Activated naive CD4-positive, alpha-beta T cell treated with anti-CD3 and anti-CD28 coated beads for 36 hours (primary cell): Measurements from ENCODE around the gene CWF19L2. TPM values are rescaled to one million over a fixed set of nuclear protein-coding genes. Genes with fewer than 3 reads are reported as not detected.
"Not testable (repeated sequence)": the region's sequence is repeated elsewhere in the genome, so short reads cannot be mapped to it uniquely, and the experiment has no call there.

Experiments
- CTCF ChIA-PET: fragments of 350-600 bp; sonication (Branson Sonifier 250); formaldehyde crosslinking; loops from one replicate; lab custom pipeline; 2021; ENCODE audit warnings: antibody characterized with exemption; lab: Charles Lee
- DNase-seq: peaks from one replicate; pipeline ENCODE4 v3.0.0-alpha.2; 2020
- H3K27ac Mint-ChIP-seq: one replicate; pipeline ENCODE4 v1.8.0; 2021; ENCODE audit warnings: mild to moderate bottlenecking, mixed read lengths
- H3K27me3 Mint-ChIP-seq: one replicate; pipeline ENCODE4 v1.8.0; 2021; ENCODE audit warnings: low read depth, mixed read lengths
- H3K36me3 Mint-ChIP-seq: one replicate; pipeline ENCODE4 v1.8.0; 2021; ENCODE audit warnings: low read depth, mixed read lengths
- H3K4me1 Mint-ChIP-seq: one replicate; pipeline ENCODE4 v1.8.0; 2021; ENCODE audit warnings: low read depth, mixed read lengths
- H3K4me3 Mint-ChIP-seq: one replicate; pipeline ENCODE4 v1.8.0; 2021; ENCODE audit warnings: mild to moderate bottlenecking, moderate library complexity, mixed read lengths
- H3K9me3 Mint-ChIP-seq: one replicate; pipeline ENCODE4 v1.8.0; 2021; ENCODE audit warnings: mixed read lengths
- intact Hi-C: fragments of 100-400 bp; cut with micrococcal nuclease; formaldehyde crosslinking; loops from one replicate; pipeline ENCODE4 v1.15.1; 2023
- total RNA-seq, 2 experiments: library from RNA; stranded (reverse); gene quantifications; one replicate each; pipeline ENCODE4 v1.2.3, GENCODE V29; 2021

Gene CWF19L2
- total RNA-seq = 10 to 100 TPM; 16.9 to 17.9 TPM

- Mint-ChIP-seq H3K27me3 (no peaks in the 10 kb centered on the region), H3K36me3 (peaks cover 1% of the 10 kb centered on the region), H3K27ac (peak within 1 kb of the TSS; percentile 90), H3K9me3 (no peaks in the 10 kb centered on the region), H3K4me3 (peak within 1 kb of the TSS; percentile 95), H3K4me1 (peaks cover 26% of the 10 kb centered on the region)
- CTCF ChIA-PET = interaction anchor here (1.2 to 1.4 kb wide), 3 partner anchors 27 to 91 kb away, joined by 3 to 7 read pairs (median 3); no protein-coding TSS in a partner anchor
- intact Hi-C loops = loop anchor here (1.0 to 10.0 kb wide), 10 partner anchors 27 to 1435 kb away; partner anchors contain the start of genes AASDHPPT, ALKBH8, C11orf65 and CUL5
- DNase-seq = peak; percentile 94
Observed at GRCh38 chr11:107457558-107458271, at the start of gene CWF19L2. CWF19L2 (minus strand) TSS chr11:107457825; CDS start chr11:107457816, 9 bp downstream.

GRCh38 chr11:107505647-107506225 lies 48.1 kb upstream of the CWF19L2 start:
- Mint-ChIP-seq H3K36me3 (peaks cover 54% of the 10 kb centered on the region), H3K27me3 (no peaks in the 10 kb centered on the region), H3K4me3 (no peak overlapping the region), H3K4me1 (no peaks in the 10 kb centered on the region), H3K9me3 (peaks cover 10% of the 10 kb centered on the region), H3K27ac (no peak overlapping the region)
- DNase-seq = no peak
- CTCF ChIA-PET = no interaction called here
- intact Hi-C loops = no loop called here

- CTCF ChIA-PET = no interaction called here
- Mint-ChIP-seq H3K27ac (no peak overlapping the region), H3K9me3 (peaks cover 10% of the 10 kb centered on the region), H3K4me3 (no peak overlapping the region), H3K36me3 (peaks cover 48% of the 10 kb centered on the region), H3K27me3 (no peaks in the 10 kb centered on the region), H3K4me1 (no peaks in the 10 kb centered on the region)
- intact Hi-C loops = no loop called here
- no peak for DNase-seq
Observed at GRCh38 chr11:107504981-107505380, 47.4 kb upstream of the CWF19L2 start.

DNA sequence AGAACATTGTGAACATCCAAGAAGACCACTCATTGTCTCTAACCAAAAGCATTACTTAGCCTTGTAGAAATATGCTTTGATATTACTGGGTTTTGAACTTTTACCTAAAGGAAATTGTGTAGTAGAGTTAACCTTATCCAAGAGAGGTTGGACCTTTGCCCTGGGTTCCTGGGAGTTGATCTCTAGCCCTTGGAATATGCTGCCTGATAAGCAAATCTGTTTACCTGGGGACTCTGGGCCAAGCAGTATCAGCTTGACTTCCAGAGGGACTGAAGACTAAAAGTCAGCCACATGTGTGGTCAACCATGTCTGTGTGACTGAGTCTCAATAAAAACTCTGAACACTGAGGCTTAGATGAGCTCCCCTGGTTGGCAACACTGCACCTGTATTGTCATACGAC lies 44.1 kb upstream of the CWF19L2 start:
- CTCF ChIA-PET = no interaction called here
- H3K9me3 Mint-ChIP-seq = peaks cover 10% of the 10 kb centered on the region
- H3K27ac Mint-ChIP-seq = no peak overlapping the region
- intact Hi-C loops = no loop called here
- H3K27me3 Mint-ChIP-seq = no peaks in the 10 kb centered on the region
- H3K4me1 Mint-ChIP-seq = no peaks in the 10 kb centered on the region
- H3K36me3 Mint-ChIP-seq = peaks cover 46% of the 10 kb centered on the region
- DNase-seq = no peak
- H3K4me3 Mint-ChIP-seq = no peak overlapping the region

DNA sequence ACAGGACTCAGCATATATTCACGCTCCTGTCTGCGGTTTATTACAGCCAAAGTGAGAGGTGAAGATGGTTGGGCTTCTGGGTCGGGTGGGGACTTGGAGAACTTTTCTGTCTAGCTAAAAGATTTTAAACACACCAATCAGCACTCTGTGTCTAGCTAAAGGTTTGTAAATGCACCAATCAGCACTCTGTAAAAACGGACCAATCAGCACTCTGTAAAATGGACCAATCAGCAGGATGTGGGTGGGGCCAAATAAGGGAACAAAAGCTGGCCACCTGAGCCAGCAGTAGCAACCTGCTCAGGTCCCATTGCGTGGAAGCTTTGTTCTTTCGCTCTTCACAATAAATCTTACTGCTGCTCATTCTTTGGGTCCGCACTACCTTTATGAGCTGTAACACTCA lies 39.7 kb upstream of the CWF19L2 start:
- H3K4me1 Mint-ChIP-seq, H3K4me3 Mint-ChIP-seq, H3K27ac Mint-ChIP-seq, CTCF ChIA-PET, H3K27me3 Mint-ChIP-seq, intact Hi-C loops, H3K9me3 Mint-ChIP-seq, DNase-seq: not testable (repeated sequence)
- peaks cover 12% of the 10 kb centered on the region for H3K36me3 Mint-ChIP-seq

GRCh38 chr11:107496011-107496410 lies 38.4 kb upstream of the CWF19L2 start:
- CTCF ChIA-PET = interaction anchor here (1.2 kb wide), 1 partner anchor 13 kb away, joined by 3 read pairs; no protein-coding TSS in a partner anchor
- Mint-ChIP-seq H3K4me1 (no peaks in the 10 kb centered on the region), H3K27ac (no peak overlapping the region), H3K27me3 (no peaks in the 10 kb centered on the region), H3K36me3 (peaks cover under 1% of the 10 kb centered on the region), H3K9me3 (no peaks in the 10 kb centered on the region), H3K4me3 (no peak overlapping the region)
- no peak for DNase-seq
- intact Hi-C loops = no loop called here

DNA sequence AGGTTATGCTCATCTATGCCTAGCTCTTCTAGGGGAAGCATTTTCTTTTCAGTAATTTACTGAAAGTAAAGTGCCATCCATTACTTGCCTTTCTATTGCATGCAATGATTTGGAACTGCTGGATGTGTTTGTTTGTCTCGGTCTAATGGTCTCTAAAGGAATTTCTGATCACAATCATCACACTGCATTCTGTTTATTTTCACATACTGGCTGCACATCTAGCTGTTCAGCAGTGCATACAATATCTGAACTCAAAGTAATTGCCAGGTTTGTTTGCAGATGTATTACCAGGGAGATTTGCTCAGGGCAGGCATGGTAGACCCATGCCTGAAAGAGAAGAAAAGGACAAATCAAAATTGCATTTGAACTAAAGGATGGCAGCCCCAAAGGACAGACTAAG lies 36.4 kb upstream of the CWF19L2 start:
- no peaks in the 10 kb centered on the region for H3K9me3 Mint-ChIP-seq
- intact Hi-C loops = no loop called here
- no peak overlapping the region for H3K27ac Mint-ChIP-seq
- CTCF ChIA-PET = no interaction called here
- H3K36me3 Mint-ChIP-seq = no peaks in the 10 kb centered on the region
- H3K4me3 Mint-ChIP-seq = no peak overlapping the region
- H3K27me3 Mint-ChIP-seq = no peaks in the 10 kb centered on the region
- no peak for DNase-seq
- no peaks in the 10 kb centered on the region for H3K4me1 Mint-ChIP-seq

GRCh38 chr11:107493117-107493516 lies 35.5 kb upstream of the CWF19L2 start:
- CTCF ChIA-PET = no interaction called here
- H3K27me3 Mint-ChIP-seq = no peaks in the 10 kb centered on the region
- no peak overlapping the region for H3K27ac Mint-ChIP-seq
- H3K9me3 Mint-ChIP-seq = no peaks in the 10 kb centered on the region
- no peaks in the 10 kb centered on the region for H3K4me1 Mint-ChIP-seq
- intact Hi-C loops = no loop called here
- DNase-seq = no peak
- no peak overlapping the region for H3K4me3 Mint-ChIP-seq
- no peaks in the 10 kb centered on the region for H3K36me3 Mint-ChIP-seq

DNA sequence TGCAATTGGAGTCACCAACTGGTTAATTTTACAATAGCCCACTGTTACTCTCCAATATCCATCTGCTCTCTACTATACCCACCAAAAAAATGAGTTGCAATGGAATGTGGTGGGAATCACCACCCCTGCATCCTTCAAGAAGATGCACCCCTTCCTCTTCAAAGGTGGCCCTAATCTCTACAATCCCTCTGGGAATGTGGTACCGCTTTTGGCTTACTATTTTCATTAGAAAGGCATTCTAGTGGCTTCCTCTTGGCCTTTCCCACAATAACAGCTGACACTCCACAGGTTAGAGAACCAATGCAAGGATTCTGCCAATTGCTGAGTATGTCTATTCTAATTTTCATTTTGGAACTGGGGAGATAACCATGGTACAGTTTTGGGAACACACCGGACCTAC lies 33.2 kb upstream of the CWF19L2 start:
- Mint-ChIP-seq H3K36me3 (no peaks in the 10 kb centered on the region), H3K27ac (no peak overlapping the region), H3K9me3 (no peaks in the 10 kb centered on the region), H3K27me3 (no peaks in the 10 kb centered on the region), H3K4me1 (no peaks in the 10 kb centered on the region), H3K4me3 (no peak overlapping the region)
- intact Hi-C loops = no loop called here
- CTCF ChIA-PET = no interaction called here
- no peak for DNase-seq

- Mint-ChIP-seq H3K9me3 (no peaks in the 10 kb centered on the region), H3K4me3 (no peak overlapping the region), H3K27ac (no peak overlapping the region), H3K27me3 (peaks cover 6% of the 10 kb centered on the region), H3K36me3 (no peaks in the 10 kb centered on the region), H3K4me1 (no peaks in the 10 kb centered on the region)
- DNase-seq = no peak
- CTCF ChIA-PET = no interaction called here
- intact Hi-C loops = no loop called here
Observed at GRCh38 chr11:107482234-107482633, 24.6 kb upstream of the CWF19L2 start.

DNA sequence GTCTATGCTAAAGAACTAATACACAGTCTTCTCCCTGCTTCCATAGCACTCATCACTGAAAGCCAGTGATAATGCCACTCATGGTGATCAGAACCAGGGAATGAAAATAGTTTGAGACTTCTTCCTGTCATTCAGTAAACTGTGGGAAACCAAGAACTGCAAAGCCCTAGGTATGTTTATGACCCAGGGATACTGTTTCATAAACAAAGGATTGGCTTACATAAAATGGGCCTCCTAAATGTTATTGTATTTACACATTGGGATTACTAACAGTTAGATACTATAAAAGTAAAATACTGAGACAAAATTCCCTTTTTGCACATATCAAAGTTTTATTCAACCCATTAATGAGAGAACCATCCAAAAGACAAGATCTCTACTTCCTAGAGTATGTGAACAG lies 21.3 kb upstream of the CWF19L2 start:
- Mint-ChIP-seq H3K9me3 (no peaks in the 10 kb centered on the region), H3K4me3 (no peak overlapping the region), H3K36me3 (no peaks in the 10 kb centered on the region), H3K27ac (no peak overlapping the region), H3K4me1 (no peaks in the 10 kb centered on the region), H3K27me3 (peaks cover 22% of the 10 kb centered on the region)
- intact Hi-C loops = no loop called here
- DNase-seq = no peak
- CTCF ChIA-PET = no interaction called here

GRCh38 chr11:107477820-107478219 lies 20.2 kb upstream of the CWF19L2 start:
- CTCF ChIA-PET = no interaction called here
- no peaks in the 10 kb centered on the region for H3K36me3 Mint-ChIP-seq
- no peak for DNase-seq

GRCh38 chr11:107473792-107474191 lies 16.2 kb upstream of the CWF19L2 start:
- Mint-ChIP-seq H3K27me3 (peaks cover 26% of the 10 kb centered on the region), H3K9me3 (no peaks in the 10 kb centered on the region), H3K4me3 (no peak overlapping the region), H3K4me1 (no peaks in the 10 kb centered on the region), H3K36me3 (no peaks in the 10 kb centered on the region), H3K27ac (no peak overlapping the region)
- CTCF ChIA-PET = no interaction called here
- no peak for DNase-seq
- intact Hi-C loops = no loop called here

More at GRCh38 chr11:107477820-107478219, 20.2 kb upstream of the CWF19L2 start:
- Mint-ChIP-seq H3K4me3 (no peak overlapping the region), H3K27ac (no peak overlapping the region), H3K27me3 (peaks cover 22% of the 10 kb centered on the region), H3K9me3 (no peaks in the 10 kb centered on the region), H3K4me1 (no peaks in the 10 kb centered on the region)
- intact Hi-C loops = no loop called here
